Astrocyte (in vitro differentiated cells and primary cell): ENCODE data around the gene ITGB2. TPM values are rescaled to one million over a fixed set of nuclear protein-coding genes. Genes with fewer than 3 reads are reported as not detected.

Experiments used
- DNase-seq: peaks from one replicate; pipeline ENCODE4 v3.0.0-alpha.2; 2010; ENCODE audit warnings: low read depth
- FAIRE-seq: peaks from 2 replicates; lab custom pipeline; 2011; peaks lifted over from hg19 to GRCh38; lab: Jason Lieb, UNC
- H2AFZ ChIP-seq: 2 replicates; pipeline ENCODE4 v1.6.0; 2012; ENCODE audit warnings: low read depth, low read length, inconsistent platforms
- H3K27ac ChIP-seq: 2 replicates; pipeline ENCODE4 v1.5.1; 2011; ENCODE audit warnings: low read depth, low read length, inconsistent platforms
- H3K27me3 ChIP-seq: 2 replicates; pipeline ENCODE4 v1.6.0; 2011; ENCODE audit warnings: low read length, inconsistent platforms; ENCODE audit not compliant: insufficient read depth
- H3K36me3 ChIP-seq: 2 replicates; pipeline ENCODE4 v1.5.1; 2011; ENCODE audit warnings: low read length, inconsistent platforms; ENCODE audit not compliant: insufficient read depth
- H3K4me1 ChIP-seq: 2 replicates; pipeline ENCODE4 v1.5.1; 2011; ENCODE audit warnings: low read length, inconsistent platforms; ENCODE audit not compliant: insufficient read depth
- H3K4me2 ChIP-seq: 2 replicates; pipeline ENCODE4 v1.6.0; 2012; ENCODE audit warnings: low read length, inconsistent platforms
- H3K4me3 ChIP-seq: 2 replicates; pipeline ENCODE4 v1.5.1; 2011; ENCODE audit warnings: low read depth, mild to moderate bottlenecking, low read length, inconsistent platforms; ENCODE audit not compliant: insufficient read depth
- H3K79me2 ChIP-seq: 2 replicates; pipeline ENCODE4 v1.6.0; 2012; ENCODE audit warnings: mild to moderate bottlenecking, low read length, inconsistent platforms; ENCODE audit not compliant: insufficient read depth
- H3K9ac ChIP-seq: 2 replicates; pipeline ENCODE4 v1.6.0; 2012; ENCODE audit warnings: mild to moderate bottlenecking, low read length, inconsistent platforms
- H3K9me3 ChIP-seq: 2 replicates; pipeline ENCODE4 v1.5.1; 2012; ENCODE audit warnings: low read depth, mild to moderate bottlenecking, low read length, inconsistent platforms; ENCODE audit not compliant: insufficient read depth
- H4K20me1 ChIP-seq: 2 replicates; pipeline ENCODE4 v1.6.0; 2012; ENCODE audit warnings: low read length, inconsistent platforms; ENCODE audit not compliant: insufficient read depth
- H3K27ac Mint-ChIP-seq: one replicate; pipeline ENCODE4 v1.8.0; 2021; ENCODE audit warnings: mild to moderate bottlenecking, mixed read lengths; ENCODE audit not compliant: unreplicated experiment
- H3K27me3 Mint-ChIP-seq: one replicate; pipeline ENCODE4 v1.8.0; 2021; ENCODE audit warnings: low read depth, mixed read lengths; ENCODE audit not compliant: unreplicated experiment
- H3K36me3 Mint-ChIP-seq: one replicate; pipeline ENCODE4 v1.8.0; 2021; ENCODE audit warnings: low read depth, mixed read lengths; ENCODE audit not compliant: unreplicated experiment
- H3K4me1 Mint-ChIP-seq: one replicate; pipeline ENCODE4 v1.8.0; 2021; ENCODE audit warnings: low read depth, mixed read lengths; ENCODE audit not compliant: unreplicated experiment
- H3K4me3 Mint-ChIP-seq: one replicate; pipeline ENCODE4 v1.8.0; 2021; ENCODE audit warnings: mild to moderate bottlenecking, moderate library complexity, mixed read lengths; ENCODE audit not compliant: unreplicated experiment
- H3K9me3 Mint-ChIP-seq: one replicate; pipeline ENCODE4 v1.8.0; 2021; ENCODE audit warnings: mild to moderate bottlenecking, mixed read lengths; ENCODE audit not compliant: unreplicated experiment
- CTCF ChIP-seq: IDR thresholded peaks from 2 replicates; pipeline ENCODE4 v1.5.1; 2011; ENCODE audit warnings: low read depth, mild to moderate bottlenecking, inconsistent platforms, low read length, moderate library complexity; ENCODE audit not compliant: insufficient read depth
- EZH2 ChIP-seq: IDR thresholded peaks from 2 replicates; pipeline ENCODE4 v1.6.1; 2012; ENCODE audit warnings: mild to moderate bottlenecking, low read length, inconsistent platforms; ENCODE audit not compliant: insufficient read depth
- total RNA-seq: library from RNA; stranded (reverse); gene quantifications from 2 replicates; pipeline ENCODE4 v1.2.1, GENCODE V29; 2021

Gene ITGB2
- total RNA-seq, 1 donor from 2014 or later = 0.61 TPM

- Histone ChIP-seq H3K9me3 (no peaks in the 10 kb centered on the region), H3K4me3 (no peak overlapping the region), H4K20me1 (peaks cover 94% of the 10 kb centered on the region), H3K36me3 (peaks cover 5% of the 10 kb centered on the region), H3K9ac (no peak overlapping the region), H3K27me3 (no peaks in the 10 kb centered on the region), H3K27ac (peak overlapping the region; percentile 88), H3K79me2 (peaks cover 91% of the 10 kb centered on the region), H3K4me1 (peaks cover 72% of the 10 kb centered on the region), H3K4me2 (peak overlapping the region; percentile 70), H2AFZ (no peak overlapping the region)
- TF ChIP-seq EZH2 (no peak), CTCF (no peak)
- peaks cover 63% of the 10 kb centered on the region for H3K4me1 Mint-ChIP-seq
- H3K27ac Mint-ChIP-seq = peak overlapping the region; percentile 87
- H3K36me3 Mint-ChIP-seq = peaks cover 8% of the 10 kb centered on the region
- H3K9me3 Mint-ChIP-seq = no peaks in the 10 kb centered on the region
- no peaks in the 10 kb centered on the region for H3K27me3 Mint-ChIP-seq
- DNase-seq (no peak), FAIRE-seq (no peak)
- peak overlapping the region; percentile 37 for H3K4me3 Mint-ChIP-seq
These were observed 52.5 kb downstream of the ITGB2 start for GRCh38 chr21:44867999-44868700.

- H3K9me3 Mint-ChIP-seq = no peaks in the 10 kb centered on the region
- H3K27me3 Mint-ChIP-seq = no peaks in the 10 kb centered on the region
These were observed 53.2 kb downstream of the ITGB2 start for GRCh38 chr21:44867464-44867863.

More at GRCh38 chr21:44867464-44867863, 53.2 kb downstream of the ITGB2 start:
- H3K27ac ChIP-seq = peak overlapping the region; percentile 34
- TF ChIP-seq CTCF = no peak
- TF ChIP-seq EZH2 = no peak
- no peaks in the 10 kb centered on the region for H3K27me3 ChIP-seq
- no peak for DNase-seq
- no peak overlapping the region for H3K4me3 ChIP-seq
- no peaks in the 10 kb centered on the region for H3K9me3 ChIP-seq
- peaks cover 5% of the 10 kb centered on the region for H3K36me3 ChIP-seq
- H3K79me2 ChIP-seq = peaks cover 91% of the 10 kb centered on the region
- peaks cover 95% of the 10 kb centered on the region for H4K20me1 ChIP-seq
- peaks cover 8% of the 10 kb centered on the region for H3K36me3 Mint-ChIP-seq
- peaks cover 63% of the 10 kb centered on the region for H3K4me1 Mint-ChIP-seq
- H3K4me1 ChIP-seq = peaks cover 70% of the 10 kb centered on the region
- peak overlapping the region; percentile 70 for H3K4me2 ChIP-seq
- peak overlapping the region; percentile 15 for H3K27ac Mint-ChIP-seq
- H3K4me3 Mint-ChIP-seq = no peak overlapping the region
- H2AFZ ChIP-seq = no peak overlapping the region
- no peak for FAIRE-seq
- peak overlapping the region; percentile 11 for H3K9ac ChIP-seq
